Neuronal stem cell (in vitro differentiated cells): ENCODE data around the gene TFEB.

Experiments
- DNase-seq: peaks from one replicate; pipeline ENCODE4 v3.0.0-alpha.2; 2013; ENCODE audit warnings: low spot score
- H2AFZ ChIP-seq: one replicate; pipeline ENCODE4 v1.6.1; 2013; ENCODE audit warnings: mild to moderate bottlenecking, low read length, inconsistent platforms
- H2AK5ac ChIP-seq: 2 replicates; pipeline ENCODE4 v1.6.1; 2013; ENCODE audit warnings: low read depth, mild to moderate bottlenecking, inconsistent platforms, low read length, moderate library complexity, mixed read lengths
- H2BK120ac ChIP-seq: 2 replicates; pipeline ENCODE4 v1.6.1; 2013; ENCODE audit warnings: low read depth, mild to moderate bottlenecking, inconsistent platforms, low read length, moderate library complexity, mixed read lengths
- H2BK12ac ChIP-seq: one replicate; pipeline ENCODE4 v1.6.1; 2013; ENCODE audit warnings: low read length, inconsistent platforms
- H2BK15ac ChIP-seq: 2 replicates; pipeline ENCODE4 v1.6.1; 2013; ENCODE audit warnings: mild to moderate bottlenecking, low read length, inconsistent platforms, mixed read lengths
- H2BK5ac ChIP-seq: one replicate; pipeline ENCODE4 v1.6.1; 2013; ENCODE audit warnings: inconsistent platforms, mild to moderate bottlenecking, low read length, moderate library complexity
- H3K14ac ChIP-seq: one replicate; pipeline ENCODE4 v1.6.1; 2013; ENCODE audit warnings: low read length, inconsistent platforms
- H3K18ac ChIP-seq: 2 replicates; pipeline ENCODE4 v1.6.1; 2013; ENCODE audit warnings: low read length, inconsistent platforms
- H3K23ac ChIP-seq: 2 replicates; pipeline ENCODE4 v1.6.1; 2013; ENCODE audit warnings: low read depth, mild to moderate bottlenecking, mixed read lengths, low read length, inconsistent platforms; ENCODE audit not compliant: poor library complexity
- H3K27ac ChIP-seq: replicated peaks from 3 replicates; pipeline ENCODE4 v1.5.1; 2013; ENCODE audit warnings: low read length, inconsistent platforms
- H3K27me3 ChIP-seq, 3 experiments: 2 replicates each; pipeline ENCODE4 v1.6.1; 2013; ENCODE audit warnings: low read length in 3 of 3, mild to moderate bottlenecking in 2 of 3, inconsistent platforms in 1 of 3, low read depth in 1 of 3, mixed read lengths in 1 of 3, moderate library complexity in 1 of 3; ENCODE audit not compliant: control insufficient read depth in 3 of 3, insufficient read depth in 3 of 3
- H3K36me3 ChIP-seq, 2 donors: replicated peaks in 1 of 2; 2 replicates each; pipeline ENCODE4 v1.6.1; 2013; ENCODE audit warnings: low read length in 2 of 2; ENCODE audit not compliant: control insufficient read depth in 2 of 2, insufficient read depth in 2 of 2
- H3K4ac ChIP-seq: 2 replicates; pipeline ENCODE4 v1.6.1; 2013; ENCODE audit warnings: inconsistent platforms, mild to moderate bottlenecking, low read length, moderate library complexity
- H3K4me1 ChIP-seq, 2 donors: 1 replicate in 1 of 2; 2 replicates in 1 of 2; pipeline ENCODE4 v1.6.1; 2013; ENCODE audit warnings: low read length in 2 of 2, low read depth in 1 of 2; ENCODE audit not compliant: control insufficient read depth in 2 of 2, insufficient read depth in 1 of 2
- H3K4me2 ChIP-seq: one replicate; pipeline ENCODE4 v1.6.1; 2013; ENCODE audit warnings: mild to moderate bottlenecking, low read length, inconsistent platforms; ENCODE audit not compliant: insufficient read depth, poor library complexity, severe bottlenecking
- H3K4me3 ChIP-seq, 2 donors: 2 replicates each; pipeline ENCODE4 v1.5.1; 2013; ENCODE audit warnings: low read length in 2 of 2, mild to moderate bottlenecking in 2 of 2, inconsistent platforms in 1 of 2, moderate library complexity in 1 of 2
- H3K79me1 ChIP-seq: one replicate; pipeline ENCODE4 v1.6.1; 2013; ENCODE audit warnings: low read depth, mild to moderate bottlenecking, inconsistent platforms, low read length, moderate library complexity
- H3K9ac ChIP-seq: one replicate; pipeline ENCODE4 v1.6.1; 2013; ENCODE audit warnings: mild to moderate bottlenecking, low read depth, low read length, inconsistent platforms; ENCODE audit not compliant: poor library complexity
- H3K9me3 ChIP-seq, 2 donors: replicated peaks in 1 of 2; 2 replicates each; pipeline versions ENCODE3 to v1.6.1; 2013; ENCODE audit warnings: low read length in 2 of 2, mild to moderate bottlenecking in 2 of 2, inconsistent platforms in 1 of 2, low read depth in 1 of 2, mixed read lengths in 1 of 2, moderate library complexity in 1 of 2; ENCODE audit not compliant: control insufficient read depth in 2 of 2, insufficient read depth in 1 of 2
- H4K8ac ChIP-seq: one replicate; pipeline ENCODE4 v1.6.1; 2013; ENCODE audit warnings: low read depth, mild to moderate bottlenecking, inconsistent platforms, low read length, moderate library complexity
- H4K91ac ChIP-seq: one replicate; pipeline ENCODE4 v1.6.1; 2013; ENCODE audit warnings: low read length, low read depth, mild to moderate bottlenecking, inconsistent platforms; ENCODE audit not compliant: poor library complexity
- WGBS, 2 donors: extraction: QIAGEN DNeasy Blood & Tissue Kit; methylation state at CpG; one replicate each; pipeline ENCODE4 v1.1.7; 2013; ENCODE audit warnings: missing lambda C conversion rate in 2 of 2, mixed read lengths in 1 of 2; ENCODE audit not compliant: insufficient read length in 2 of 2, insufficient replicate concordance in 1 of 2; ENCODE audit errors: extremely low coverage in 2 of 2; 5-methylcytosine and 5-hydroxymethylcytosine counted together

TFEB gene

DNA sequence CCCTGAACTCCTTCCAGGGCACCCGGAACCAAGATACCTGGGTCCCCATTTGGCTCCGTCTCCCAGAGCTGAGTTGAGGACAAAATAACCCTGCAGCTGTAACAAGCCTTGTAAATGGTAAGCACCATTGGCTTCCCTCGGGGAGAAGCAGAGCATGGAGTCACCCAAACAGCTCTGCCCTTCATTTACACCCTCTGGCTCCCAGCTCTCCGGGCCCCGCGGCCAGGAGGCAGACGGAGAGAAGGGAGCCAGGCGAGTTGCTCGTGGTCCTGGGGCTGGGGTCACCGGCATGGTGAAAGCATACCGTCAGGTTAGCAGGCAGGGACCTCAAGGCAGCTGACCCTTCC is 2.1 kb downstream of the TFEB start:
- H2BK5ac ChIP-seq = no peak overlapping the region
- WGBS, 2 donors = no CpG with 5 or more reads among the region's 11 CpGs
- no peak overlapping the region for H3K4ac ChIP-seq
- H3K14ac ChIP-seq = no peak overlapping the region
- no peak overlapping the region for H3K27ac ChIP-seq
- peak overlapping the region; percentile 51 to 69 for H3K4me3 ChIP-seq
- no peak for DNase-seq
- peak overlapping the region; percentile 25 for H2BK15ac ChIP-seq
- H3K18ac ChIP-seq = peak overlapping the region; percentile 84
- peaks cover 0 to 54% (median 24%) of the 10 kb centered on the region in 3 experiments for H3K27me3 ChIP-seq
- no peak overlapping the region for H2BK120ac ChIP-seq
- H4K91ac ChIP-seq = no peak overlapping the region
- no peaks in the 10 kb centered on the region for H3K9me3 ChIP-seq
- peaks cover 11 to 18% of the 10 kb centered on the region in 2 donors for H3K4me1 ChIP-seq
- H2AK5ac ChIP-seq = peak overlapping the region; percentile 15
- H3K4me2 ChIP-seq = peak overlapping the region; percentile 66
- no peaks in the 10 kb centered on the region for H3K36me3 ChIP-seq
- no peaks in the 10 kb centered on the region for H3K79me1 ChIP-seq
- H2AFZ ChIP-seq = peak overlapping the region; percentile 97
- H3K23ac ChIP-seq = peak overlapping the region; percentile 37
- H3K9ac ChIP-seq = peak overlapping the region; percentile 82
- no peak overlapping the region for H2BK12ac ChIP-seq
- no peak overlapping the region for H4K8ac ChIP-seq

DNA sequence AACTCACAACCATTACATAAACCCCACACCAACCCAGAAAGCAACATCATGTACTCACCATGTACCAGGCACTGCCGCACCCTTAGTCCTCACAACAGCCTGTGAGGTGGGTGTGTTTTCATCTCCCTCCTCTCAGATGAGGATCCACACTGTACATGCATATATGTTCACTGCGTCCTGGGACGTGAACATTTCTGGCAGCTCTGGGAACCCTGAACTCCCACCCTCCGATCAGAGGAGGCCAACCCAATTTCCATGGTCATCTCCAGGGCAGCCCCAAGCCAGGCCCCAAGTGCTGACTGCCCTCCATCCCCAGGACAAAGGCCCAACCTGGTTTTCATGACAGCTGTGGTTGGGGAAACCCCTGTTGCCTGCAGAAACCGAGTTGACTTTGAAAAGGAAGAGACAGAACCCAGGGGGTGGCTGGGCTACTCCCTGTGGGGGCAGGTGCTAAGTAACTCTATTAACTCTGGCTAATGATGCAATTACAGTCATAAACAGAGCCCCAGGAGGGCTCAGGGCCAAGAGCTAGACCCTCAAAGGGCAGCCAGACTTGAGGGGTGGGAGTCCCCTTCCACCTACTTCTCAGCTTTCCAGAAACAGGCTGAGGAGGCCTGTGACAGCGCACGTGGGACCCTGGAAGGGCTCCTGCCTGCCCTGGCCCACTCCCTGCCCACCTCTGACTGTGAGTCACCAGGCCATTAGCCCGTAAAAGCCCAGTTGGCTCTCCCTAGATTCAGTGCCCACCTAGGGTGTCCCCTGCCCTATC is 2.6 kb downstream of the TFEB start:
- DNase-seq = no peak
- Histone ChIP-seq H3K27me3 (peaks cover 0 to 60% (median 24%) of the 10 kb centered on the region in 3 experiments), H2BK15ac (peak overlapping the region; percentile 8), H4K8ac (no peak overlapping the region), H3K18ac (peak overlapping the region; percentile 39), H2AFZ (peak overlapping the region; percentile 97), H3K9me3 (no peaks in the 10 kb centered on the region), H3K79me1 (no peaks in the 10 kb centered on the region), H3K4me2 (no peak overlapping the region), H2BK5ac (no peak overlapping the region), H3K9ac (no peak overlapping the region), H3K36me3 (no peaks in the 10 kb centered on the region), H3K27ac (no peak overlapping the region), H3K4me1 (peaks cover 11 to 18% of the 10 kb centered on the region in 2 donors), H3K4ac (no peak overlapping the region), H3K23ac (peak overlapping the region; percentile 37), H3K14ac (no peak overlapping the region), H2BK12ac (no peak overlapping the region), H3K4me3 (no peak overlapping the region), H2AK5ac (peak overlapping the region; percentile 15), H2BK120ac (no peak overlapping the region), H4K91ac (no peak overlapping the region)
- WGBS, 2 donors = no CpG with 5 or more reads among the region's 8 CpGs

DNA sequence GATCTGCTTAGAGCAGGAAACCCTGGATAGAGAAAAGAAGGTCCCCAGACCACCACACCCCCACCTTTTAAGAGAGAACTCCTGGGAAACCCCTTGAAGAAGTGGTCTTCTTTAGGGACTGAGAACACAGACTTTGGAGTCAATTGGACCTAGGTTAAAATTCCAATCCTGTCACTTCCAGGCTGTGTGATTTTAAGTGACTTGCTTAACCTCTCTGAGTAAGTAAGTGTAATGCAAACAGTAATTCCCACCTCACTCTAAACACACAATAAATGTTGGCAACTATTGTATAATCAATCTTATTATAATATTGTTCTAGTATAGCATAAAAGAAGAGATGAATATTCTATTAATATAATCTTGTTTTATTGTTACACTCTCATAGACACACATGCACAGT is 3.3 kb downstream of the TFEB start:
- H2BK5ac ChIP-seq = no peak overlapping the region
- no peak overlapping the region for H3K23ac ChIP-seq
- H2AK5ac ChIP-seq = no peak overlapping the region
- H3K18ac ChIP-seq = no peak overlapping the region
- H3K14ac ChIP-seq = no peak overlapping the region
- no peak overlapping the region for H4K8ac ChIP-seq
- no peak overlapping the region for H4K91ac ChIP-seq
- no peak overlapping the region for H3K4me3 ChIP-seq
- H2BK120ac ChIP-seq = no peak overlapping the region
- H2BK12ac ChIP-seq = no peak overlapping the region
- H3K4me2 ChIP-seq = no peak overlapping the region
- no peak for DNase-seq
- no peaks in the 10 kb centered on the region for H3K36me3 ChIP-seq
- H3K27ac ChIP-seq = no peak overlapping the region
- H3K27me3 ChIP-seq = peaks cover 0 to 64% (median 24%) of the 10 kb centered on the region in 3 experiments
- H3K4me1 ChIP-seq = peaks cover 11 to 18% of the 10 kb centered on the region in 2 donors
- no peaks in the 10 kb centered on the region for H3K9me3 ChIP-seq
- no peak overlapping the region for H3K9ac ChIP-seq
- H2BK15ac ChIP-seq = no peak overlapping the region
- H2AFZ ChIP-seq = no peak overlapping the region
- no peaks in the 10 kb centered on the region for H3K79me1 ChIP-seq
- H3K4ac ChIP-seq = no peak overlapping the region

GRCh38 chr6:41731561-41732086 is 3.8 kb downstream of the TFEB start:
- Histone ChIP-seq H3K79me1 (no peaks in the 10 kb centered on the region), H3K4me3 (no peak overlapping the region), H2AK5ac (no peak overlapping the region), H4K91ac (no peak overlapping the region), H3K27ac (no peak overlapping the region), H2BK15ac (no peak overlapping the region), H3K9ac (no peak overlapping the region), H3K4me2 (no peak overlapping the region), H3K4me1 (peaks cover 11 to 17% of the 10 kb centered on the region in 2 donors), H3K14ac (no peak overlapping the region), H2AFZ (no peak overlapping the region), H3K23ac (no peak overlapping the region), H3K36me3 (no peaks in the 10 kb centered on the region), H2BK12ac (no peak overlapping the region), H3K4ac (no peak overlapping the region), H2BK120ac (no peak overlapping the region), H4K8ac (no peak overlapping the region), H3K18ac (no peak overlapping the region), H3K9me3 (no peaks in the 10 kb centered on the region), H2BK5ac (no peak overlapping the region), H3K27me3 (peaks cover 0 to 61% (median 24%) of the 10 kb centered on the region in 3 experiments)
- no CpG with 5 or more reads among the region's 7 CpGs for WGBS, 2 donors
- no peak for DNase-seq
